GM13977 (cell line): Measurements from ENCODE around the gene TNN.

ENCODE experiments used
- DNase-seq: peaks from one replicate; pipeline ENCODE4 v3.0.0; 2012; ENCODE audit warnings: low spot score
- in situ Hi-C: fragments of 300-500 bp; cut with MboI; formaldehyde crosslinking; loops from one replicate; pipeline ENCODE4 v1.12.0; 2022; ENCODE audit warnings: low sequenced_read_pairs, low pct_unique_long_range_greater_than_20kb, mixed read lengths, inconsistent platforms; ENCODE audit not compliant: unreplicated experiment
- TF ChIP-seq, protein P1 (sequence below): IDR thresholded peaks from 2 replicates; pipeline ENCODE4 v1.5.1; 2012; ENCODE audit warnings: mild to moderate bottlenecking, control low read depth; ENCODE audit not compliant: insufficient read depth; ENCODE audit errors: extremely low read depth, missing control alignments

The TNN gene

GRCh38 chr1:175132436-175132835, 64.8 kb downstream of the TNN start:
- DNase-seq: no peak
- in situ Hi-C loops: loop anchor here (25.0 kb wide), 1 partner anchor 345 kb away; no protein-coding TSS in a partner anchor
- TF ChIP-seq, protein P1, sequence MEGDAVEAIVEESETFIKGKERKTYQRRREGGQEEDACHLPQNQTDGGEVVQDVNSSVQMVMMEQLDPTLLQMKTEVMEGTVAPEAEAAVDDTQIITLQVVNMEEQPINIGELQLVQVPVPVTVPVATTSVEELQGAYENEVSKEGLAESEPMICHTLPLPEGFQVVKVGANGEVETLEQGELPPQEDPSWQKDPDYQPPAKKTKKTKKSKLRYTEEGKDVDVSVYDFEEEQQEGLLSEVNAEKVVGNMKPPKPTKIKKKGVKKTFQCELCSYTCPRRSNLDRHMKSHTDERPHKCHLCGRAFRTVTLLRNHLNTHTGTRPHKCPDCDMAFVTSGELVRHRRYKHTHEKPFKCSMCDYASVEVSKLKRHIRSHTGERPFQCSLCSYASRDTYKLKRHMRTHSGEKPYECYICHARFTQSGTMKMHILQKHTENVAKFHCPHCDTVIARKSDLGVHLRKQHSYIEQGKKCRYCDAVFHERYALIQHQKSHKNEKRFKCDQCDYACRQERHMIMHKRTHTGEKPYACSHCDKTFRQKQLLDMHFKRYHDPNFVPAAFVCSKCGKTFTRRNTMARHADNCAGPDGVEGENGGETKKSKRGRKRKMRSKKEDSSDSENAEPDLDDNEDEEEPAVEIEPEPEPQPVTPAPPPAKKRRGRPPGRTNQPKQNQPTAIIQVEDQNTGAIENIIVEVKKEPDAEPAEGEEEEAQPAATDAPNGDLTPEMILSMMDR: no peak

GRCh38 chr1:175133673-175134435, 66.2 kb downstream of the TNN start:
- TF ChIP-seq, protein P1: no peak
- in situ Hi-C loops: loop anchor here (25.0 kb wide), 1 partner anchor 347 kb away; no protein-coding TSS in a partner anchor
- DNase-seq: no peak

- TF ChIP-seq, protein P1: no peak
- in situ Hi-C loops: loop anchor here (25.0 kb wide), 1 partner anchor 347 kb away; no protein-coding TSS in a partner anchor
- no peak for DNase-seq
Measured at GRCh38 chr1:175134500-175134899, 66.9 kb downstream of the TNN start.

DNA sequence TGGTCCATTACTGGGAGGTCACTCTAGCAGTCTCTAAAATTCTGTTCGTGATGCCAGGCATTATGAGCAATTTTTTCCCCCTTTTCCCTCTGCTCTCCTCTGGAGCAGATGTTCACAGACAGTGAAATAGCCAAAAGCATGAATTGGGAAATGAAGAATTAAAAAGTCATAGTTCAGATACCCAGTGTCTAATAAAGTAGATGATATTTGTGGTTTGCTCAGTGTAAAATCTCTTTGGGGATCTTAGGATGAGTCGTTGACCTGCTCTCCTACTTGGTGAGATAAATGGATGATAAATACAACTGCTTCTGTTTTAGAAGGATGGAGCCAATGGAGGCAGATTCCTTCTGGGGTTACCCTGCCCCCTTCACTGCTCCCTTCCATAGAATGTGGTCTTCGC, 68.6 kb downstream of the TNN start:
- TF ChIP-seq, protein P1: no peak
- DNase-seq: no peak
- in situ Hi-C loops: loop anchor here (25.0 kb wide), 1 partner anchor 349 kb away; no protein-coding TSS in a partner anchor

DNA sequence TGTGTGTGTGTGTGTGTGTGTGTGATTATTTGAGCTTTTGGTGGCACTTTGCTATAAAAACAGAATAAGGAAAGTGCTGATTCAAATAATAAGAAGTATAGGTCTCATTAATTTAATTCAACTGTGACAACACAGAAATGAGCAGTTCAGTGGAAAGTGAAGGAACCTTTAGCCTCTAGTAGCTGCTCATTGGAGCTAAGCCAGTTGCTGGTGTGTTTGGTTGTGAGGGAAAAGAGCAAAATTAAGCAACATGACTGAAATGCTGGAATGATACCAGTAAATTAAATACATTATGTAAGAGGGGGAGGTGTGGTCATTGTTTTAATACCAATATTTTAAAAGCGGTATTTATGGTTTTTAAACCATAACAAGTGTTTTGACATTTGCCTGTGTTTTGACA, 69.7 kb downstream of the TNN start:
- in situ Hi-C loops: loop anchor here (25.0 kb wide), 1 partner anchor 350 kb away; no protein-coding TSS in a partner anchor
- TF ChIP-seq, protein P1: no peak
- no peak for DNase-seq

GRCh38 chr1:175138579-175138978, 70.9 kb downstream of the TNN start:
- TF ChIP-seq, protein P1: no peak
- in situ Hi-C loops: loop anchor here (25.0 kb wide), 1 partner anchor 351 kb away; no protein-coding TSS in a partner anchor
- DNase-seq: no peak
